ENCODE data around the gene PNPLA7. TPM values are rescaled to one million over a fixed set of nuclear protein-coding genes. Genes with fewer than 3 reads are reported as not detected.
A peak's percentile ranks its signal among the peaks of the same experiment; 100 is the strongest.

The PNPLA7 gene
- total and polyA plus RNA-seq, 2 of the 4 experiments (the other 2 are of a cell fraction) = under 0.01 to 0.89 TPM

DNA sequence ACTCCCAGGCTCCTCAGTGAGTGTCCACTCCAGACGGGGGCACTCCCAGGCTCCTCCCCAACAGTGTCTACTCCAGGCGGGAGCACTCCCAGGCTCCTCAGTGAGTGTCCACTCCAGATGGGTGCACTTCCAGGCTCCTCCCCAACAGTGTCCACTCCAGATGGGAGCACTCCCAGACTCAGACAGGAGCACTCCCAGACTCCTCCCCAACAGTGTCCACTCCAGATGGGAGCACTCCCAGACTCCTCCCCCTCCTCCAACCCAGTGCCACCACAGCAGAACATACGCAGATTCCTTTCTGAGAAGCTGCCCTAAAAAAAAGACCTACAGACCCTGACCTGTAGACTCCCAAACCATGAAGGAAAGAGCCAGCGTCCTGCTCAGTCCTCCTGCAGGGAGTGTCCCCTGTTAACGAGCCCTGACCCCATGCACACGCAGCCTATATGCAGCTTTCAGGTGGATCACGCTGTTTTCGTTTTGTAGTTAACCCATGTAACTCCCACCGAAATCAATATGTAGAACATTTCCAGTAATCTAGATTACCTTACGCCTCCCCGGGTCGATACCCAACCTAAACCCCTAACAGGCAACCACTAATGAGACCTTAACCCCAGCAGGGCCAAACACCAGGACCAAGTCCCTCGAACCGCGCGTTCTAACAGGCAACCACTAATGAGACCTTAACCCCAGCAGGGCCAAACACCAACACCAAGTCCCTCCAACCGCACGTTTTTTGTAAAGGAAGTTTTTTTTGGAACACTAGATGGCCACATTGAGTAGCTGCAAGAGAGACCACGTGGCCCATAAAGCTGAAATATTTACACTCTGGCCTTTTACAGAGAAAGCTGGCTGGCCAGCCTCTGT is 15.7 kb downstream of the PNPLA7 start:
- Histone ChIP-seq H3K4me2 (ENCODE audit: low read depth, low read length) (no peak overlapping the region), H4K8ac (ENCODE audit: low read depth in 2 of 2, low read length in 2 of 2) (no peak overlapping the region), H3K56ac (ENCODE audit: extremely low read depth, insufficient read depth, low read length) (no peak overlapping the region), H4K91ac (ENCODE audit: insufficient read depth, low read depth, low read length) (no peak overlapping the region), H3K18ac (ENCODE audit: low read depth, low read length) (no peak overlapping the region), H3K23ac (ENCODE audit: low read depth, low read length) (no peak overlapping the region), H3K36me3 (ENCODE audit: control insufficient read depth, insufficient read depth, low read length) (no peaks in the 10 kb centered on the region), H2BK120ac (ENCODE audit: low read depth, low read length) (no peak overlapping the region), H2BK5ac (ENCODE audit: low read depth, low read length, poor library complexity, severe bottlenecking) (no peak overlapping the region), H3K4me3 (ENCODE audit: insufficient read depth, low read depth, low read length) (no peak overlapping the region), H3K9me3 (ENCODE audit: control insufficient read depth, insufficient read depth, low read length) (no peaks in the 10 kb centered on the region), H2BK15ac (ENCODE audit: low read depth, low read length) (no peak overlapping the region), H2AK9ac (replicated peaks; ENCODE audit: low read depth, low read length, poor library complexity) (no peak overlapping the region), H2AK5ac (ENCODE audit: low read depth, low read length) (no peak overlapping the region), H2AFZ (replicated peaks; ENCODE audit: low read length, poor library complexity) (peak overlapping the region; percentile 82), H3K4me1 (ENCODE audit: control insufficient read depth, insufficient read depth, low read length) (peaks cover 8% of the 10 kb centered on the region), H3K14ac (replicated peaks; ENCODE audit: low read depth, low read length) (no peak overlapping the region), H3K79me1 (ENCODE audit: low read depth in 1 of 2, low read length in 2 of 2) (no peaks in the 10 kb centered on the region), H3K27me3 (ENCODE audit: control insufficient read depth, insufficient read depth, low read length) (peaks cover 1% of the 10 kb centered on the region; the same call in 1 of the 2 replicates), H4K20me1 (ENCODE audit: insufficient read depth, low read length) (peaks cover 7% of the 10 kb centered on the region; the same call in 1 of the 2 replicates), H3K9ac (ENCODE audit: low read depth, low read length) (no peak overlapping the region), H2BK20ac (ENCODE audit: low read depth, low read length) (no peak overlapping the region), H3K4ac (ENCODE audit: low read depth, low read length) (no peak overlapping the region), H3K9me1 (ENCODE audit: insufficient read depth, low read length) (no peaks in the 10 kb centered on the region; the same call in 1 of the 2 replicates), H4K5ac (ENCODE audit: low read depth, low read length) (no peak overlapping the region), H3K27ac (ENCODE audit: insufficient read depth, low read length) (no peak overlapping the region)
- dilution Hi-C loops (cut with HindIII; ENCODE audit: low sequenced_read_pairs, unreplicated experiment) = no loop called here
- DNase-seq = peak; percentile 60
- ChIA-PET POLR2A (ENCODE audit: unreplicated experiment) (no interaction called here), CTCF (interaction anchor here (0.6 to 1.6 kb wide), 8 partner anchors 12 to 232 kb away, joined by 3 to 7 read pairs (median 5); partner anchors contain the start of genes ENTPD8, EXD3, MRPL41 and NRARP)
- peak; percentile 76 for ATAC-seq (ENCODE audit: low read depth)
- BruUV-seq (replicated peaks) = no TSS peak
- intact Hi-C loops (cut with micrococcal nuclease) = no loop called here
- in situ Hi-C loops (cut with MboI; ENCODE audit: low sequenced_read_pairs) = no loop called here
- 80% methylated on average over 12 of the region's 19 CpGs; no CpG with 5 or more reads in 1 of the 2 experiments for WGBS, 2 experiments (ENCODE audit: extremely low coverage in 2 of 2, insufficient read length in 1 of 2)
- TF ChIP-seq CEBPB (IDR thresholded peaks at IDR 0.05; ENCODE audit: low read depth, low read length) = no peak
- TF ChIP-seq MXI1 (IDR thresholded peaks at IDR 0.05; ENCODE audit: borderline replicate concordance, low read depth, low read length) = no peak
- TF ChIP-seq POLR2A (IDR thresholded peaks at IDR 0.05; ENCODE audit: low read depth, low read length) = no peak
- peak; percentile 61; the same call in 1 of the 2 replicates for TF ChIP-seq BHLHE40 (IDR thresholded peaks at IDR 0.05; ENCODE audit: low read depth, low read length)
- no peak for TF ChIP-seq RFX5 (IDR thresholded peaks at IDR 0.05; ENCODE audit: low read depth, low read length)
- TF ChIP-seq MAZ (IDR thresholded peaks at IDR 0.05; ENCODE audit: borderline replicate concordance, low read depth, low read length) = no peak
- TF ChIP-seq NFE2L2 (IDR thresholded peaks at IDR 0.05; ENCODE audit: low read depth, low read length) = no peak
- TF ChIP-seq, protein P1, sequence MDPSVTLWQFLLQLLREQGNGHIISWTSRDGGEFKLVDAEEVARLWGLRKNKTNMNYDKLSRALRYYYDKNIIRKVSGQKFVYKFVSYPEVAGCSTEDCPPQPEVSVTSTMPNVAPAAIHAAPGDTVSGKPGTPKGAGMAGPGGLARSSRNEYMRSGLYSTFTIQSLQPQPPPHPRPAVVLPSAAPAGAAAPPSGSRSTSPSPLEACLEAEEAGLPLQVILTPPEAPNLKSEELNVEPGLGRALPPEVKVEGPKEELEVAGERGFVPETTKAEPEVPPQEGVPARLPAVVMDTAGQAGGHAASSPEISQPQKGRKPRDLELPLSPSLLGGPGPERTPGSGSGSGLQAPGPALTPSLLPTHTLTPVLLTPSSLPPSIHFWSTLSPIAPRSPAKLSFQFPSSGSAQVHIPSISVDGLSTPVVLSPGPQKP (IDR thresholded peaks at IDR 0.05; ENCODE audit: borderline replicate concordance, low read depth, low read length) = no peak
- TF ChIP-seq, protein P2, sequence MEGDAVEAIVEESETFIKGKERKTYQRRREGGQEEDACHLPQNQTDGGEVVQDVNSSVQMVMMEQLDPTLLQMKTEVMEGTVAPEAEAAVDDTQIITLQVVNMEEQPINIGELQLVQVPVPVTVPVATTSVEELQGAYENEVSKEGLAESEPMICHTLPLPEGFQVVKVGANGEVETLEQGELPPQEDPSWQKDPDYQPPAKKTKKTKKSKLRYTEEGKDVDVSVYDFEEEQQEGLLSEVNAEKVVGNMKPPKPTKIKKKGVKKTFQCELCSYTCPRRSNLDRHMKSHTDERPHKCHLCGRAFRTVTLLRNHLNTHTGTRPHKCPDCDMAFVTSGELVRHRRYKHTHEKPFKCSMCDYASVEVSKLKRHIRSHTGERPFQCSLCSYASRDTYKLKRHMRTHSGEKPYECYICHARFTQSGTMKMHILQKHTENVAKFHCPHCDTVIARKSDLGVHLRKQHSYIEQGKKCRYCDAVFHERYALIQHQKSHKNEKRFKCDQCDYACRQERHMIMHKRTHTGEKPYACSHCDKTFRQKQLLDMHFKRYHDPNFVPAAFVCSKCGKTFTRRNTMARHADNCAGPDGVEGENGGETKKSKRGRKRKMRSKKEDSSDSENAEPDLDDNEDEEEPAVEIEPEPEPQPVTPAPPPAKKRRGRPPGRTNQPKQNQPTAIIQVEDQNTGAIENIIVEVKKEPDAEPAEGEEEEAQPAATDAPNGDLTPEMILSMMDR (conservative IDR thresholded peaks at IDR 0.05; ENCODE audit: low read depth, low read length) = peak; percentile 71
- TF ChIP-seq RAD21 (IDR thresholded peaks at IDR 0.05; ENCODE audit: low read length) = peak; percentile 22; the same call in 1 of the 2 replicates
- no peak for TF ChIP-seq FOS (IDR thresholded peaks at IDR 0.05; ENCODE audit: low read depth, low read length)
- TF ChIP-seq CHD1 (IDR thresholded peaks at IDR 0.05; ENCODE audit: low read depth, low read length) = no peak
- TF ChIP-seq SMC3 (IDR thresholded peaks at IDR 0.05; ENCODE audit: low read depth, low read length) = peak; percentile 30
- no peak for TF ChIP-seq MAFK (IDR thresholded peaks at IDR 0.05; ENCODE audit: low read depth, low read length)

All from IMR-90 (cell line).